Keratinocyte (primary cell): ENCODE data around the gene ACTN1. TPM values are rescaled to one million over a fixed set of nuclear protein-coding genes. Genes with fewer than 3 reads are reported as not detected.

Source experiments
- DNase-seq: peaks from one replicate; pipeline ENCODE4 v3.0.0-alpha.2; 2011; ENCODE audit warnings: low read depth, missing footprints, low spot score
- FAIRE-seq: peaks from 2 replicates; lab custom pipeline; 2011; peaks lifted over from hg19 to GRCh38; lab: Jason Lieb, UNC
- H2AFZ ChIP-seq: 2 replicates; pipeline ENCODE4 v1.6.0; 2012; ENCODE audit warnings: low read length, control low read depth, inconsistent platforms; ENCODE audit not compliant: control insufficient read depth
- H3K27ac ChIP-seq: 2 replicates; pipeline ENCODE4 v1.5.1; 2011; ENCODE audit warnings: low read length; ENCODE audit not compliant: control insufficient read depth, insufficient read depth
- H3K27me3 ChIP-seq: 3 replicates; pipeline ENCODE4 v1.6.0; 2011; ENCODE audit warnings: low read length; ENCODE audit not compliant: control insufficient read depth, insufficient read depth; ENCODE audit errors: extremely low read depth
- H3K36me3 ChIP-seq, 2 experiments: 2 replicates in 1 of 2; 3 replicates in 1 of 2; pipeline ENCODE4 v1.5.1; 2011; ENCODE audit warnings: low read length in 2 of 2, mild to moderate bottlenecking in 1 of 2; ENCODE audit not compliant: control insufficient read depth in 2 of 2, insufficient read depth in 2 of 2; ENCODE audit errors: extremely low read depth in 1 of 2
- H3K4me1 ChIP-seq: 3 replicates; pipeline ENCODE4 v1.5.1; 2011; ENCODE audit warnings: low read length; ENCODE audit not compliant: control insufficient read depth, insufficient read depth; ENCODE audit errors: extremely low read depth
- H3K4me2 ChIP-seq: 3 replicates; pipeline ENCODE4 v1.6.0; 2011; ENCODE audit warnings: low read depth, low read length; ENCODE audit not compliant: control insufficient read depth, insufficient read depth; ENCODE audit errors: extremely low read depth
- H3K4me3 ChIP-seq, 3 experiments: fragments of 200-600 bp in 1 of 3; sonication (generic) in 1 of 3; 2 replicates in 2 of 3; 3 replicates in 1 of 3; pipeline ENCODE4 v1.5.1; 2011 to 2016; ENCODE audit warnings: low read length in 3 of 3, mild to moderate bottlenecking in 3 of 3, control low read depth in 2 of 3, inconsistent platforms in 1 of 3, low read depth in 1 of 3, mixed read lengths in 1 of 3, mixed run types in 1 of 3, moderate library complexity in 1 of 3; ENCODE audit not compliant: control insufficient read depth in 2 of 3, insufficient read depth in 2 of 3; ENCODE audit errors: extremely low read depth in 1 of 3
- H3K79me2 ChIP-seq: 2 replicates; pipeline ENCODE4 v1.6.0; 2012; ENCODE audit warnings: low read length; ENCODE audit not compliant: control insufficient read depth, insufficient read depth
- H3K9ac ChIP-seq: 3 replicates; pipeline ENCODE4 v1.6.0; 2011; ENCODE audit warnings: low read length; ENCODE audit not compliant: control insufficient read depth, insufficient read depth; ENCODE audit errors: extremely low read depth
- H3K9me1 ChIP-seq: 3 replicates; pipeline ENCODE4 v1.6.0; 2011; ENCODE audit warnings: low read length; ENCODE audit not compliant: control insufficient read depth, insufficient read depth; ENCODE audit errors: extremely low read depth
- H3K9me3 ChIP-seq: 2 replicates; pipeline ENCODE4 v1.5.1; 2012; ENCODE audit warnings: low read depth, low read length; ENCODE audit not compliant: control insufficient read depth
- H4K20me1 ChIP-seq: 3 replicates; pipeline ENCODE4 v1.6.0; 2011; ENCODE audit warnings: low read length; ENCODE audit not compliant: control insufficient read depth, insufficient read depth; ENCODE audit errors: extremely low read depth
- CTCF ChIP-seq, 3 experiments: IDR thresholded peaks in 1 of 3; conservative IDR thresholded peaks in 1 of 3; optimal IDR thresholded peaks in 1 of 3; 2 replicates in 2 of 3; 3 replicates in 1 of 3; pipeline versions ENCODE3 to v1.5.1; 2011; ENCODE audit warnings: low read length in 3 of 3, mild to moderate bottlenecking in 3 of 3, moderate library complexity in 2 of 3, control low read depth in 1 of 3, inconsistent platforms in 1 of 3; ENCODE audit not compliant: insufficient read depth in 2 of 3; ENCODE audit errors: extremely low read depth in 1 of 3
- EZH2 ChIP-seq: IDR thresholded peaks from one replicate; pipeline ENCODE4 v1.6.1; 2012; ENCODE audit warnings: inconsistent platforms, mild to moderate bottlenecking, low read length, moderate library complexity
- dilution Hi-C: fragments of 300-500 bp; cut with MboI; formaldehyde crosslinking; loops from one replicate; pipeline ENCODE4 v1.7.0; 2020; ENCODE audit warnings: low sequenced_read_pairs; ENCODE audit not compliant: extremely low pct_ligation_motif_present
- polyA plus RNA-seq, 5 experiments: library from polyadenylated mRNA; depleted of rRNA in 3 of 5; stranded (reverse) in 3 of 5; stranded (forward) in 1 of 5; unstranded in 1 of 5; fragments of >200 nt; gene quantifications; 1 replicate in 1 of 5; 2 replicates in 3 of 5; 3 replicates in 1 of 5; pipeline versions ENCODE4 v1.2.1 to v1.2.3, GENCODE V29; 2011 to 2012; ENCODE audit warnings: missing spikeins in 2 of 5, low read depth in 1 of 5, low replicate concordance in 1 of 5

Gene ACTN1
- polyA plus RNA-seq, 1 donor (not counting 4 experiments of a cell fraction or from before 2014, with no cell fraction given), result 558 TPM

GRCh38 chr14:68928770-68929550 lies 50.1 kb downstream of the ACTN1 start:
- Histone ChIP-seq H3K9ac (no peak overlapping the region), H3K4me3 (no peak overlapping the region), H3K27ac (no peak overlapping the region), H3K9me1 (peaks cover 16% of the 10 kb centered on the region), H2AFZ (no peak overlapping the region), H3K36me3 (peaks cover 20 to 60% of the 10 kb centered on the region in 2 experiments), H3K9me3 (no peaks in the 10 kb centered on the region), H3K4me1 (peaks cover 14% of the 10 kb centered on the region), H3K79me2 (peaks cover 100% of the 10 kb centered on the region), H3K4me2 (no peak overlapping the region), H4K20me1 (peaks cover 93% of the 10 kb centered on the region), H3K27me3 (no peaks in the 10 kb centered on the region)
- dilution Hi-C loops, result no loop called here
- no peak for DNase-seq
- no peak for FAIRE-seq
- TF ChIP-seq CTCF (optimal IDR thresholded peaks at IDR 0.05 in 1 of 3, IDR thresholded peaks at IDR 0.05 in 1 of 3, conservative IDR thresholded peaks at IDR 0.05 in 1 of 3; ENCODE audit: extremely low read depth in 1 of 3, insufficient read depth in 2 of 3, low read length in 3 of 3) (no peak), EZH2 (no peak)

DNA sequence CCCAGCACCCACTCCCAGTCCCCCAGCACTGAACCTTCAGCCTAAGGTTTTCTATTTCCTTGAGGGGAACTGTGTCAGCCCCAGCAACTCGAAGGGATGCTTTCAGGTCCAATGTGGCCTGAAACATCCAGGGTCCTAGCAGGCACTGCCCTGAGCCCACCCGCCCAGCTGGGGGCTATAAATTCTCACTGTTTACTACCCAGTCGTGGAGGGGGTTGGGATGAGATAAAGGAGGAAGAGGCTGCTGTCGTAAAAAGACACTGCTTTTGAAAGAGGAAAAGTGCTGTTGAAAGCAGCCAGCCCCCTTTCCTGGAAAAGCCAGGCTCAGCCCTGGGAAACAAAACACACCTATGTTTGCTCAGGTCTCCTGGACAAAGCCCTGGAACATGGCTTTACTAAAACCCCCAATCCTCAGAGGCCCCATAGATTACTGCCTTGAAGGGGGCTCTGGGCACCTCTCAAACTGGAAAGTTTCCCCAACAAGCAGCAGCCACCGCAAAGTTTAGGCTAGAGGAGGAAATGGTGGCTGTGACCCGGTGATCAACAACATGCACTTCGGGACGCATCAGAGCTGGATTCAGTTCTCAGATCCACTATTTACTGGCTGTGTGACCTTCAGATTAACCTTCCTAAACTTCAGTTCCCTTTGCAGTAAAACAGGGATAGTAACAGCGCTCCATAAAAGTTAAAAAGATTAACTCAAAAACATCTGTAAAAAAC lies 51.0 kb downstream of the ACTN1 start:
- Histone ChIP-seq H2AFZ (no peak overlapping the region), H3K27me3 (no peaks in the 10 kb centered on the region), H3K4me2 (no peak overlapping the region), H4K20me1 (peaks cover 92% of the 10 kb centered on the region), H3K9ac (no peak overlapping the region), H3K9me3 (no peaks in the 10 kb centered on the region), H3K79me2 (peaks cover 100% of the 10 kb centered on the region), H3K4me1 (peaks cover 8% of the 10 kb centered on the region), H3K36me3 (peaks cover 19 to 67% of the 10 kb centered on the region in 2 experiments), H3K9me1 (peaks cover 12% of the 10 kb centered on the region), H3K27ac (no peak overlapping the region), H3K4me3 (no peak overlapping the region)
- FAIRE-seq (no peak), DNase-seq (no peak)
- no peak for TF ChIP-seq CTCF (optimal IDR thresholded peaks at IDR 0.05 in 1 of 3, IDR thresholded peaks at IDR 0.05 in 1 of 3, conservative IDR thresholded peaks at IDR 0.05 in 1 of 3; ENCODE audit: extremely low read depth in 1 of 3, insufficient read depth in 2 of 3, low read length in 3 of 3)
- TF ChIP-seq EZH2, result no peak
- dilution Hi-C loops, result no loop called here
